Measurements from ENCODE around the gene ARHGEF12.

ARHGEF12 gene

GRCh38 chr11:120344302-120345004, 8.2 kb downstream of the ARHGEF12 start:
- no peak for DNase-seq

- peak; percentile 5 for DNase-seq
Observed at GRCh38 chr11:120346233-120346632, 10.0 kb downstream of the ARHGEF12 start.

- DNase-seq: no peak
Observed at GRCh38 chr11:120350637-120351036, 14.4 kb downstream of the ARHGEF12 start.

GRCh38 chr11:120352405-120352804, 16.2 kb downstream of the ARHGEF12 start:
- DNase-seq: no peak

GRCh38 chr11:120354068-120354467, 17.9 kb downstream of the ARHGEF12 start:
- no peak for DNase-seq

- DNase-seq: no peak
Observed at GRCh38 chr11:120354779-120355178, 18.6 kb downstream of the ARHGEF12 start.

- no peak for DNase-seq
Observed at GRCh38 chr11:120357620-120358019, 21.4 kb downstream of the ARHGEF12 start.

- no peak for DNase-seq
Observed at GRCh38 chr11:120358729-120359128, 22.5 kb downstream of the ARHGEF12 start.

GRCh38 chr11:120363436-120363835, 27.2 kb downstream of the ARHGEF12 start:
- DNase-seq: no peak

- DNase-seq: peak; percentile 1
Observed at GRCh38 chr11:120365512-120365911, 29.3 kb downstream of the ARHGEF12 start.

GRCh38 chr11:120372296-120372695, 36.1 kb downstream of the ARHGEF12 start:
- no peak for DNase-seq

- no peak for DNase-seq
Observed at GRCh38 chr11:120375076-120375475, 38.9 kb downstream of the ARHGEF12 start.

GRCh38 chr11:120376547-120377182, 40.5 kb downstream of the ARHGEF12 start:
- DNase-seq: no peak

GRCh38 chr11:120378474-120378873, 42.3 kb downstream of the ARHGEF12 start:
- no peak for DNase-seq

GRCh38 chr11:120381401-120381800, 45.2 kb downstream of the ARHGEF12 start:
- DNase-seq: no peak

- no peak for DNase-seq
Observed at GRCh38 chr11:120383518-120384155, 47.4 kb downstream of the ARHGEF12 start.

GRCh38 chr11:120384476-120384875, 48.3 kb downstream of the ARHGEF12 start:
- DNase-seq: no peak

- no peak for DNase-seq
Observed at GRCh38 chr11:120385110-120385509, 48.9 kb downstream of the ARHGEF12 start.

- DNase-seq: no peak
Observed at GRCh38 chr11:120385655-120386054, 49.4 kb downstream of the ARHGEF12 start.

- DNase-seq: no peak
Observed at GRCh38 chr11:120386318-120386717, 50.1 kb downstream of the ARHGEF12 start.

- no peak for DNase-seq
Observed at GRCh38 chr11:120386774-120387371, 50.7 kb downstream of the ARHGEF12 start.

GRCh38 chr11:120388261-120388660, 52.0 kb downstream of the ARHGEF12 start:
- DNase-seq: no peak

GRCh38 chr11:120389693-120390584, 53.7 kb downstream of the ARHGEF12 start:
- DNase-seq: no peak
